Brain microvascular endothelial cell (primary cell): ENCODE results near the gene CDR2L.

Source experiments
- DNase-seq: peaks from one replicate; pipeline ENCODE4 v3.0.0-alpha.2; 2020
- H3K27ac ChIP-seq: fragments of 250-450 bp; sonication (Bioruptor Pico); 2 replicates; pipeline ENCODE4 v1.5.1; 2020; ENCODE audit warnings: mild to moderate bottlenecking, moderate library complexity
- H3K27me3 ChIP-seq: fragments of 250-450 bp; sonication (Bioruptor Pico); replicated peaks from 2 replicates; pipeline ENCODE4 v1.5.1; 2020; ENCODE audit warnings: mild to moderate bottlenecking
- H3K36me3 ChIP-seq: fragments of 250-450 bp; sonication (Bioruptor Pico); replicated peaks from 2 replicates; pipeline ENCODE4 v1.5.1; 2020; ENCODE audit warnings: mild to moderate bottlenecking
- H3K4me3 ChIP-seq: 2 replicates; pipeline ENCODE4 v1.5.1; 2011; ENCODE audit warnings: low read depth, mild to moderate bottlenecking, control low read depth, low read length, moderate library complexity
- CTCF ChIP-seq: IDR thresholded peaks from 2 replicates; pipeline ENCODE4 v1.5.1; 2011; ENCODE audit warnings: low read depth, mild to moderate bottlenecking, moderate library complexity, low read length, control low read depth, inconsistent platforms; ENCODE audit errors: missing control alignments
- in situ Hi-C: cut with HindIII; loops from 2 replicates; pipeline ENCODE4 v1.10.0; 2017; ENCODE audit warnings: low sequenced_read_pairs, low pct_ligation_motif_present

CDR2L gene

GRCh38 chr17:74995847-74996246, 8.4 kb downstream of the CDR2L start:
- DNase-seq: no peak
- H3K27ac ChIP-seq: no peak overlapping the region
- in situ Hi-C loops: no loop called here
- no peak overlapping the region for H3K4me3 ChIP-seq
- TF ChIP-seq CTCF: no peak
- no peaks in the 10 kb centered on the region for H3K27me3 ChIP-seq
- H3K36me3 ChIP-seq: peaks cover 15% of the 10 kb centered on the region

- H3K4me3 ChIP-seq: no peak overlapping the region
- H3K36me3 ChIP-seq: peaks cover 38% of the 10 kb centered on the region
- in situ Hi-C loops: no loop called here
- no peaks in the 10 kb centered on the region for H3K27me3 ChIP-seq
- no peak for TF ChIP-seq CTCF
- H3K27ac ChIP-seq: no peak overlapping the region
- DNase-seq: no peak
These were observed 11.4 kb downstream of the CDR2L start for GRCh38 chr17:74998783-74999182.

GRCh38 chr17:74999523-74999922, 12.1 kb downstream of the CDR2L start:
- Histone ChIP-seq H3K27me3 (no peaks in the 10 kb centered on the region), H3K27ac (no peak overlapping the region), H3K4me3 (no peak overlapping the region), H3K36me3 (peaks cover 43% of the 10 kb centered on the region)
- TF ChIP-seq CTCF: no peak
- in situ Hi-C loops: no loop called here
- no peak for DNase-seq

GRCh38 chr17:75001915-75002843, 14.7 kb downstream of the CDR2L start:
- H3K27me3 ChIP-seq: no peaks in the 10 kb centered on the region
- H3K27ac ChIP-seq: no peak overlapping the region
- no peak overlapping the region for H3K4me3 ChIP-seq
- DNase-seq: no peak
- TF ChIP-seq CTCF: no peak
- peaks cover 56% of the 10 kb centered on the region for H3K36me3 ChIP-seq
- in situ Hi-C loops: no loop called here

GRCh38 chr17:75003070-75003956, 15.9 kb downstream of the CDR2L start:
- in situ Hi-C loops: no loop called here
- no peak for TF ChIP-seq CTCF
- Histone ChIP-seq H3K36me3 (peaks cover 56% of the 10 kb centered on the region), H3K27ac (no peak overlapping the region), H3K27me3 (no peaks in the 10 kb centered on the region), H3K4me3 (no peak overlapping the region)
- DNase-seq: no peak
